HepG2 (cell line): ENCODE results near the gene TYW1B.
"Not testable (repeated sequence)": the region's sequence is repeated elsewhere in the genome, so short reads cannot be mapped to it uniquely, and the experiment has no call there.

Experiments
- DPF2 ChIP-seq: sonication (generic); formaldehyde crosslinking; IDR thresholded peaks from 2 replicates; pipeline ENCODE4 v1.4.0; 2020; ENCODE audit warnings: mild to moderate bottlenecking, low read depth, missing genetic modification reagents, borderline replicate concordance
- POGZ ChIP-seq: sonication (generic); formaldehyde crosslinking; IDR thresholded peaks from 2 replicates; pipeline ENCODE4 v1.4.0; 2020; ENCODE audit warnings: mild to moderate bottlenecking, missing genetic modification reagents

- TF ChIP-seq POGZ, DPF2 (CRISPR knock-in tag): not testable (repeated sequence)
Measured at GRCh38 chr7:72583620-72584361, 244.2 kb downstream of the TYW1B start.
